ENCODE measurements around the gene TNK1. TPM values are rescaled to one million over a fixed set of nuclear protein-coding genes. Genes with fewer than 3 reads are reported as not detected.
A peak's percentile ranks its signal among the peaks of the same experiment; 100 is the strongest.

TNK1 gene
- total RNA-seq, 4 donors from 2014 or later: 2.4 to 9.8 (median 6.0) TPM

- Histone ChIP-seq H3K4me1 (peaks cover 0 to 56% (median 21%) of the 10 kb centered on the region in 4 donors), H3K36me3 (peaks cover 0 to 27% (median 0%) of the 10 kb centered on the region in 3 donors), H3K27ac (peak overlapping the region; percentile 85 to 98 (median 94)), H3K9me3 (no peaks in the 10 kb centered on the region), H3K27me3 (no peaks in the 10 kb centered on the region), H3K4me3 (peak overlapping the region; percentile 63 to 96 (median 70))
- 0 to 1% methylated on average over 28 to 39 of the region's 65 CpGs for WGBS, 2 donors
- TF ChIP-seq, protein P1, sequence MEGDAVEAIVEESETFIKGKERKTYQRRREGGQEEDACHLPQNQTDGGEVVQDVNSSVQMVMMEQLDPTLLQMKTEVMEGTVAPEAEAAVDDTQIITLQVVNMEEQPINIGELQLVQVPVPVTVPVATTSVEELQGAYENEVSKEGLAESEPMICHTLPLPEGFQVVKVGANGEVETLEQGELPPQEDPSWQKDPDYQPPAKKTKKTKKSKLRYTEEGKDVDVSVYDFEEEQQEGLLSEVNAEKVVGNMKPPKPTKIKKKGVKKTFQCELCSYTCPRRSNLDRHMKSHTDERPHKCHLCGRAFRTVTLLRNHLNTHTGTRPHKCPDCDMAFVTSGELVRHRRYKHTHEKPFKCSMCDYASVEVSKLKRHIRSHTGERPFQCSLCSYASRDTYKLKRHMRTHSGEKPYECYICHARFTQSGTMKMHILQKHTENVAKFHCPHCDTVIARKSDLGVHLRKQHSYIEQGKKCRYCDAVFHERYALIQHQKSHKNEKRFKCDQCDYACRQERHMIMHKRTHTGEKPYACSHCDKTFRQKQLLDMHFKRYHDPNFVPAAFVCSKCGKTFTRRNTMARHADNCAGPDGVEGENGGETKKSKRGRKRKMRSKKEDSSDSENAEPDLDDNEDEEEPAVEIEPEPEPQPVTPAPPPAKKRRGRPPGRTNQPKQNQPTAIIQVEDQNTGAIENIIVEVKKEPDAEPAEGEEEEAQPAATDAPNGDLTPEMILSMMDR (IDR thresholded peaks at IDR 0.05): peak; percentile 11 to 32 (median 18)
- TF ChIP-seq POLR2A (IDR thresholded peaks at IDR 0.05): peak in 1 of 2 donors; percentile 76
- peak in 1 of 2 donors; percentile 45 for TF ChIP-seq EP300 (IDR thresholded peaks at IDR 0.05)
- peak; percentile 49 to 57 for DNase-seq (ENCODE audit: low spot score in 2 of 2)
These were observed 24.0 kb downstream of the TNK1 start for GRCh38 chr17:7404737-7405349.

DNA sequence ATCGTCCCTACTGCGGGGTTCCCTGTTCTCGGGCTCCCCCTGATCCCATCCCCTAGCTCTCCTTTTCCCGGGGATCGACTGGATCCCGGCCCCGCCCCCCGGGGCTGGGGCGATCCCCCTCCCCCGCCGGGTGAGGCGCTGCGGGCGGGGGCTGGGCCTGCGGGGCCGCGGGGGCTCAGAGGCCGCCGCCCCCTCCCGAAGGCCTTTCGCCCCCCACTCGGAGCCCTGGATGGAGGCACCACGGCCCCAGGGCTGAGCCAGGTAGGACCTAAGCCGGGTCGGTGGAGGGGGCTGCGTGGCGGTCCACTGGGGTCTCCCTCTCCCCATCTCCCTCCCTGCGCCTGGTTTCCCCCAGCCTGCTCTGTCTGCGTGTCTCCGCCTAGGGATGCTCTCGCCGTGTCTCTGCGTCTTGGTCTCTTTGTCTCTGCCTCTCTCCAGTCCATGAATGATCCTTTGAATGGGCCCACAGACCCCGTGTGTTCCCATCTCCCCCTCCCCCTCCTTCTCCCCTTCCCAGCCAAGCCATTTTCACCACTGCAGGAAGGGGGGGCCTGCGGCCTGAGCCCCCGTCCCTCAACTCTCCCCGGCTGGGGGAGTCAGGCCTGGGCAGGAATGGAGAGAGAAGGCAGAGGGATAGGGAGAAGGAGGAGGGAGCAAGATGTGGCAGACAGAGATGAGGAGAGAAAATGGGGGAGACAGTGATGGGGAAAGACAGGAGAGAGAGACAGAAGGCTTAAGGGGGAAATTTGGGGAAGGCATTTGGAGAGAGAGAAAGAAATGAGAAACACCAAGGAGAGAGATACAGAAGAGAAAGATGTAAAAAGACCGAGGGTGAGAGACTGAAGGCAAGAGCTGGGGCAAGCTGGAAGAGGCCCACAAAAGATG lies 24.7 kb downstream of the TNK1 start:
- Histone ChIP-seq H3K9me3 (no peaks in the 10 kb centered on the region), H3K27me3 (no peaks in the 10 kb centered on the region), H3K4me3 (peak overlapping the region; percentile 63 to 96 (median 70)), H3K4me1 (peaks cover 0 to 56% (median 21%) of the 10 kb centered on the region in 4 donors), H3K36me3 (peaks cover 0 to 34% (median 0%) of the 10 kb centered on the region in 3 donors), H3K27ac (peak overlapping the region; percentile 85 to 98 (median 94))
- TF ChIP-seq EP300 (IDR thresholded peaks at IDR 0.05): no peak
- TF ChIP-seq, protein P1 (IDR thresholded peaks at IDR 0.05): no peak
- TF ChIP-seq POLR2A (IDR thresholded peaks at IDR 0.05): no peak
- DNase-seq (ENCODE audit: low spot score in 2 of 2): peak in 1 of 2 donors; percentile 14
- WGBS, 2 donors: 4 to 9% methylated on average over 29 to 36 of the region's 38 CpGs

DNA sequence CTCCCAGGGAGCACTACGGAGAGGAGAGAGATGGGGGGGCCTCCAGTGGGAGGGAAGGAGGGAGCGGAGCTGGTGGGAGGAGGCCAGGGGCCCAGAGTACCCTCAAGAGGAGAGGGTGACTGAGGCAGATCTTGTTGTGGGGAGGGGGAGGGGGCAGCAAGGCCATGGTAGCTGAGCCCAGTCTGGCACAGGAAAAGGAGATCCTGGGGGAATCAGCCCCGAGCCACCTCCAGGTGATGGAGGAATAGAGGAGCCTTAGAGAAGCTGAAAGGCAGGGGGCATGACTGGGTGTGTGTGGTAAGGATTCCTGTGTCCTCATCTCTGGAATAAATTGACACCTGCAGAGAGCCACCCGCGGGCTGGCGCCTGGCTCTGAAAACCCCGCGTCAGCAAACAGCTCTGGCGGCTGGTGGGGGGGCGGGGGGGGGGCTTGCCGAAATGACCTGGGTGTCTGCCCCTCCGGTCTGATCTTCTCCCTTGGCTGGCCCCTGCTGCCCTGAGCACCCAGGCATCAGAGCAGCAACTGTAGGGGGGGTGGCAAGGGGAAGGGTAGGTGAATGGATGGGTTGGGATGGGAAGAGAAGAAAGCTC lies 25.4 kb downstream of the TNK1 start:
- H3K27ac ChIP-seq: peak overlapping the region in 3 of 4 donors; percentile 94 to 98 (median 95)
- peaks cover 0 to 49% (median 21%) of the 10 kb centered on the region in 4 donors for H3K4me1 ChIP-seq
- WGBS, 2 donors: 47 to 61% methylated on average over 9 to 12 of the region's 12 CpGs

GRCh38 chr17:7407082-7407481 lies 26.2 kb downstream of the TNK1 start:
- H3K4me1 ChIP-seq: peaks cover 0 to 41% (median 18%) of the 10 kb centered on the region in 4 donors
- no peaks in the 10 kb centered on the region for H3K9me3 ChIP-seq
- no peak overlapping the region for H3K4me3 ChIP-seq
- H3K27me3 ChIP-seq: no peaks in the 10 kb centered on the region
- peak overlapping the region in 2 of 4 donors; percentile 60 to 98 for H3K27ac ChIP-seq
- DNase-seq (ENCODE audit: low spot score in 2 of 2): no peak
- TF ChIP-seq POLR2A (IDR thresholded peaks at IDR 0.05): no peak
- H3K36me3 ChIP-seq: peaks cover 0 to 40% (median 0%) of the 10 kb centered on the region in 3 donors
- WGBS, 2 donors: 79 to 82% methylated on average over 13 of the region's 13 CpGs

More for the DNA sequence above, 25.4 kb downstream of the TNK1 start:
- Histone ChIP-seq H3K9me3 (no peaks in the 10 kb centered on the region), H3K4me3 (peak overlapping the region in 1 of 4 donors; percentile 96), H3K27me3 (no peaks in the 10 kb centered on the region), H3K36me3 (peaks cover 0 to 42% (median 0%) of the 10 kb centered on the region in 3 donors)
- TF ChIP-seq EP300 (IDR thresholded peaks at IDR 0.05) (no peak), POLR2A (IDR thresholded peaks at IDR 0.05) (no peak)
- TF ChIP-seq, protein P1 (IDR thresholded peaks at IDR 0.05): no peak
- DNase-seq (ENCODE audit: low spot score in 2 of 2): no peak

DNA sequence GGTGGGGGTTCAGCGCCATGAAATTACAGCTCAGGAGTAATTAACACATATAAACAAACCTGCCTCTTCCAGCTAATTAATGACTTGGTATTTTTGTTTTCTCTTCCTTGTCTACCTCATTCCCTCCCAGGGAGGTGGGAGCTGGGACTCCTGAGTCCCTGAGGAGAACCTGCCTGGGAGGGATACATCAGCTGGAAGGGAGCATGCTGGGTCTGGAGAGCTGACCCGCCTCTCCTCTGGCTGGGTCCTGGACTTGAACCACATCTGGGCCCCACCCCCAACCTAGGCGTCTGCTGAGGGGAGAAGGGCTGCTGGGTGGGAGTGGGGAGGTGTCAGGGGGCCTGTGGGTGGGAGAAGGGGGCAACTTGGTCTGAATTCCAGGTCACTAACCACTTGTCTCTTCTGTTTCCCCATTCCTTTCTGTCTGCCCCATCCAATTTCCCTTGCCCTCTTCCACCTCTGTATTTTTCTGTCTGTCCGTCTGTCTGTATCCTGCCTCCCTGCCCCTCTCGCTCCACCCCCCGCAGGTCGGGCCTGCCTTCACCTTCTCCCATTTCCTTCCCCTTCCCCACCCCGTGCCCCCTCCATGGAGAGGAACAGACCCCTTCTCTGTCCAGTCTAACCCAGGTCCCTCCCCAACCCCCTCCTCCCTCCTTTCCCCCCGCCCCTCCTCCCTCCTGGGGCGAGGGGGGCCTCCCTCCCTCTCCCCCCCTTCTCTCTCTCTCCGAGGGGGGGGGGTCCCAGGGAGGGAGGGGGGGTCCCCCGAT lies 26.8 kb downstream of the TNK1 start, which contains the start of gene NLGN2:
TSS of gene NLGN2 (plus strand) at position 361 of the 767 bp plus-strand sequence. CDS start 411 bp downstream, outside the sequence.
- Histone ChIP-seq H3K4me1 (peaks cover 0 to 35% (median 13%) of the 10 kb centered on the region in 4 donors), H3K27ac (peak within 1 kb of the TSS in 2 of 4 donors; percentile 60 to 98), H3K36me3 (peaks cover 0 to 40% (median 0%) of the 10 kb centered on the region in 3 donors), H3K9me3 (no peaks in the 10 kb centered on the region), H3K4me3 (no peak within 1 kb of the TSS), H3K27me3 (no peaks in the 10 kb centered on the region)
- no peak for TF ChIP-seq POLR2A (IDR thresholded peaks at IDR 0.05)
- TF ChIP-seq EP300 (IDR thresholded peaks at IDR 0.05): no peak
- TF ChIP-seq, protein P1 (IDR thresholded peaks at IDR 0.05): no peak
- DNase-seq (ENCODE audit: low spot score in 2 of 2): no peak
- WGBS, 2 donors: 50 to 51% methylated on average over 10 to 12 of the region's 12 CpGs
